Heart left ventricle (tissue), 16 donors: ENCODE measurements around the gene PLPPR1. TPM values are rescaled to one million over a fixed set of nuclear protein-coding genes. Genes with fewer than 3 reads are reported as not detected.

ENCODE experiments used
- ATAC-seq, 4 donors: fragments of 200-7000 bp; cut with Tn5 transposase; one replicate each; pipeline ENCODE4 v1.9.1; 2020 to 2022; ENCODE audit warnings: moderate library complexity in 4 of 4, mild to moderate bottlenecking in 3 of 4, moderate number of reproducible peaks in 1 of 4
- DNase-seq, 5 donors: peaks; one replicate each; pipeline ENCODE4 v3.0.0-alpha.2; 2020
- H3K27ac ChIP-seq, 12 donors: fragments of 200-600 bp; sonication (generic) in 4 of 12; one replicate each; pipeline versions ENCODE4 v1.5.0 to v1.8.0; 2016 to 2022; ENCODE audit warnings: mild to moderate bottlenecking in 2 of 12
- H3K27me3 ChIP-seq, 9 donors: fragments of 200-600 bp; sonication (generic) in 2 of 9; one replicate each; pipeline versions ENCODE4 v1.5.1 to v1.8.0; 2016 to 2022; ENCODE audit warnings: mild to moderate bottlenecking in 3 of 9
- H3K36me3 ChIP-seq, 9 donors: fragments of 200-600 bp; sonication (generic) in 2 of 9; one replicate each; pipeline versions ENCODE4 v1.5.0 to v1.8.0; 2018 to 2022; ENCODE audit warnings: mild to moderate bottlenecking in 2 of 9
- H3K4me1 ChIP-seq, 12 donors: fragments of 200-600 bp; sonication (generic) in 4 of 12; one replicate each; pipeline versions ENCODE4 v1.5.0 to v1.8.0; 2016 to 2022; ENCODE audit warnings: mild to moderate bottlenecking in 3 of 12
- H3K4me3 ChIP-seq, 12 donors: fragments of 200-600 bp; sonication (generic) in 4 of 12; one replicate each; pipeline versions ENCODE4 v1.5.0 to v1.8.0; 2017 to 2022; ENCODE audit warnings: mild to moderate bottlenecking in 9 of 12, moderate library complexity in 4 of 12
- H3K9me3 ChIP-seq, 12 donors: fragments of 200-600 bp; sonication (generic) in 4 of 12; one replicate each; pipeline versions ENCODE4 v1.5.0 to v1.8.0; 2016 to 2022; ENCODE audit warnings: mild to moderate bottlenecking in 1 of 12
- POLR2A ChIP-seq, 2 donors: fragments of 450-650 bp; IDR thresholded peaks; one replicate each; pipeline ENCODE4 v1.6.1; 2017; ENCODE audit warnings: antibody characterized with exemption in 2 of 2, mild to moderate bottlenecking in 2 of 2, moderate library complexity in 2 of 2
- WGBS, 4 donors: extraction: QIAGEN DNeasy Blood & Tissue Kit in 2 of 4; methylation state at CpG; one replicate each; pipeline versions ENCODE4 v1.1.5 to v1.1.7; 2013 to 2018; 5-methylcytosine and 5-hydroxymethylcytosine counted together
- intact Hi-C, 10 donors: fragments of 100-400 bp; cut with DNase I; formaldehyde crosslinking; loops; one replicate each; pipeline versions ENCODE4 v1.11.1 to v1.14.2; 2022
- polyA plus RNA-seq, 2 donors: library from polyadenylated mRNA; stranded (reverse); fragments of 200-250 nt; gene quantifications; one replicate each; pipeline ENCODE4 v1.2.3, GENCODE V29; 2013
- total RNA-seq, 9 donors: library from RNA; depleted of rRNA in 2 of 9; stranded (reverse); fragments of >200 nt in 2 of 9; fragmentation: NEBNext Ultra II Directional in 3 of 9; extraction: Animal tissue kit (Norgen Biotek cat#: 25700) in 3 of 9; gene quantifications; one replicate each; pipeline versions ENCODE4 v1.1.0 to v1.2.4, GENCODE V29; 2016 to 2023
- TF ChIP-seq, protein P1 (sequence below), 12 donors: fragments of 200-600 bp; sonication (generic) in 4 of 12; IDR thresholded peaks; one replicate each; pipeline versions ENCODE4 v1.5.0 to v1.8.0; 2018 to 2022; ENCODE audit warnings: antibody characterized with exemption in 12 of 12, mild to moderate bottlenecking in 5 of 12
- donor health status: ischemic (EF 13 %, LVEDD 7.1; RV severe dilation, severe dysfunction).
- donor health status: healthy with polysubstance abuse.
- donor health status: DM: no; HTN: yes; CAD: no.
- donor health status: DM: no; HTN: no; CAD: no.
- donor health status: ischemic (EF 25% LVEDD 6.9; RV normal size, moderate dysfunction).
- donor health status: ischemic (EF 25% LVEDD 5.7; RV mildly dilated, moderate dysfunction).
- donor health status: healthy.
- donor health status: DM: yes; HTN: yes; CAD: no.
- donor health status: ischemic (EF 35%, LVEDD 5.7; RV mildly dilated, moderate dysfunction).
- donor health status: nonischemic (EF 11% LVEDD 7.7; RV severe dilation, severe dysfunction).
- donor health status: DM: yes; HTN: yes; CAD: no.
- donor health status: PGD.
- donor health status: ischemic (EF 29% LVEDD 5.4; RV normal size, mild dysfunction).
- donor health status: nonischemic (EF 23%, LVEDD 6.1; RV moderate dilation, normal function).

Gene PLPPR1
- total and polyA plus RNA-seq, 11 donors, result 0.33 TPM; not detected in 10

DNA sequence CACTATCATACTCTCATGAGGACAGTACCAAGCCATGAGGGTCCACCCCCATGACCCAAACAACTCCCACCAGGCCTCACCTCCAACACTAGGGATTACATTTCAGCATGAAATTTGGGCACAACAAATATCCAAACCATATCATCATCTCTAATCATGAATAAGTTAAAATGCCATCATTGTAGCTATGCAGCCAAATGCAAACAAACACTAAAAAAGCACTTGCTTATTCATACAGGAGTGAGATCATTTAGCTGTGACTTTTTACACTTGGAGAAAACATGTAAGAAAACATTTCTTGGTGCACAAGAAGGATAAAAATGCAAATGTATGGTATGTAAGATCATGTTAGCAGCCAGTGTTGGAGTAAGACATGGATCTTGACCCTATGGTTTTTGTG lies 332.1 kb downstream of the PLPPR1 start:
- Histone ChIP-seq H3K36me3 (no peaks in the 10 kb centered on the region), H3K4me3 (no peak overlapping the region), H3K27ac (no peak overlapping the region), H3K27me3 (no peaks in the 10 kb centered on the region), H3K4me1 (no peaks in the 10 kb centered on the region), H3K9me3 (no peaks in the 10 kb centered on the region)
- ATAC-seq, result no peak
- intact Hi-C loops, result no loop called here
- TF ChIP-seq, protein P1, sequence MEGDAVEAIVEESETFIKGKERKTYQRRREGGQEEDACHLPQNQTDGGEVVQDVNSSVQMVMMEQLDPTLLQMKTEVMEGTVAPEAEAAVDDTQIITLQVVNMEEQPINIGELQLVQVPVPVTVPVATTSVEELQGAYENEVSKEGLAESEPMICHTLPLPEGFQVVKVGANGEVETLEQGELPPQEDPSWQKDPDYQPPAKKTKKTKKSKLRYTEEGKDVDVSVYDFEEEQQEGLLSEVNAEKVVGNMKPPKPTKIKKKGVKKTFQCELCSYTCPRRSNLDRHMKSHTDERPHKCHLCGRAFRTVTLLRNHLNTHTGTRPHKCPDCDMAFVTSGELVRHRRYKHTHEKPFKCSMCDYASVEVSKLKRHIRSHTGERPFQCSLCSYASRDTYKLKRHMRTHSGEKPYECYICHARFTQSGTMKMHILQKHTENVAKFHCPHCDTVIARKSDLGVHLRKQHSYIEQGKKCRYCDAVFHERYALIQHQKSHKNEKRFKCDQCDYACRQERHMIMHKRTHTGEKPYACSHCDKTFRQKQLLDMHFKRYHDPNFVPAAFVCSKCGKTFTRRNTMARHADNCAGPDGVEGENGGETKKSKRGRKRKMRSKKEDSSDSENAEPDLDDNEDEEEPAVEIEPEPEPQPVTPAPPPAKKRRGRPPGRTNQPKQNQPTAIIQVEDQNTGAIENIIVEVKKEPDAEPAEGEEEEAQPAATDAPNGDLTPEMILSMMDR (IDR thresholded peaks at IDR 0.05), result no peak
- TF ChIP-seq POLR2A (IDR thresholded peaks at IDR 0.05), result no peak
- no peak for DNase-seq

GRCh38 chr9:101362450-101362849 lies 333.9 kb downstream of the PLPPR1 start:
- Histone ChIP-seq H3K4me1 (no peaks in the 10 kb centered on the region), H3K27me3 (no peaks in the 10 kb centered on the region), H3K9me3 (no peaks in the 10 kb centered on the region), H3K36me3 (no peaks in the 10 kb centered on the region), H3K27ac (no peak overlapping the region), H3K4me3 (no peak overlapping the region)
- TF ChIP-seq, protein P1 (IDR thresholded peaks at IDR 0.05), result no peak
- no peak for TF ChIP-seq POLR2A (IDR thresholded peaks at IDR 0.05)
- ATAC-seq (no peak), DNase-seq (no peak)
- intact Hi-C loops, result no loop called here
- WGBS, 4 donors, result 70 to 88% (median 78%) methylated on average over 5 of the region's 5 CpGs

GRCh38 chr9:101365181-101365580 lies 336.7 kb downstream of the PLPPR1 start:
- H3K36me3 ChIP-seq, result no peaks in the 10 kb centered on the region
- no peaks in the 10 kb centered on the region for H3K27me3 ChIP-seq
- DNase-seq (no peak), ATAC-seq (no peak)
- H3K4me1 ChIP-seq, result no peaks in the 10 kb centered on the region
- TF ChIP-seq, protein P1 (IDR thresholded peaks at IDR 0.05), result no peak
- TF ChIP-seq POLR2A (IDR thresholded peaks at IDR 0.05), result no peak
- no peaks in the 10 kb centered on the region for H3K9me3 ChIP-seq
- H3K27ac ChIP-seq, result no peak overlapping the region
- H3K4me3 ChIP-seq, result no peak overlapping the region
- intact Hi-C loops, result no loop called here

- Histone ChIP-seq H3K36me3 (no peaks in the 10 kb centered on the region), H3K27ac (no peak overlapping the region), H3K9me3 (no peaks in the 10 kb centered on the region), H3K27me3 (no peaks in the 10 kb centered on the region), H3K4me1 (no peaks in the 10 kb centered on the region), H3K4me3 (no peak overlapping the region)
- ATAC-seq (no peak), DNase-seq (no peak)
- intact Hi-C loops, result no loop called here
- no peak for TF ChIP-seq POLR2A (IDR thresholded peaks at IDR 0.05)
- TF ChIP-seq, protein P1 (IDR thresholded peaks at IDR 0.05), result no peak
- WGBS, 4 donors, result 55 to 68% (median 61%) methylated on average over 5 of the region's 5 CpGs
Measured at GRCh38 chr9:101366038-101366756, 337.7 kb downstream of the PLPPR1 start.
